Gastroesophageal sphincter (tissue), 4 donors: Measurements from ENCODE around the gene OPN5. TPM values are rescaled to one million over a fixed set of nuclear protein-coding genes. Genes with fewer than 3 reads are reported as not detected.

Source experiments
- ATAC-seq: fragments of 150-250 bp; one replicate; pipeline ENCODE4 v1.9.1; 2016; ENCODE audit warnings: mild to moderate bottlenecking, moderate library complexity
- H3K27ac ChIP-seq, 4 donors: fragments of 200-600 bp; sonication (generic) in 3 of 4; 1 replicate in 3 of 4; 2 replicates in 1 of 4; pipeline ENCODE4 v1.5.1; 2016 to 2019
- H3K27me3 ChIP-seq: fragments of 200-600 bp; sonication (generic); one replicate; pipeline ENCODE4 v1.5.1; 2019
- H3K36me3 ChIP-seq, 2 donors: fragments of 200-600 bp; sonication (generic); one replicate each; pipeline ENCODE4 v1.5.1; 2019; ENCODE audit warnings: control low read depth in 1 of 2
- H3K4me1 ChIP-seq, 3 donors: fragments of 200-600 bp; sonication (generic); 1 replicate in 2 of 3; 2 replicates in 1 of 3; pipeline ENCODE4 v1.5.1; 2016 to 2019; ENCODE audit warnings: control low read depth in 2 of 3
- H3K4me3 ChIP-seq, 2 donors: fragments of 200-600 bp; sonication (generic); one replicate each; pipeline ENCODE4 v1.5.1; 2019; ENCODE audit warnings: mild to moderate bottlenecking in 1 of 2, moderate library complexity in 1 of 2
- H3K9me3 ChIP-seq, 3 donors: fragments of 200-600 bp; sonication (generic); one replicate each; pipeline ENCODE4 v1.5.1; 2017 to 2019; ENCODE audit warnings: control low read depth in 2 of 3
- EP300 ChIP-seq: sonication (generic); formaldehyde crosslinking; IDR thresholded peaks from one replicate; pipeline ENCODE4 v1.6.1; 2017; ENCODE audit warnings: antibody characterized with exemption, mild to moderate bottlenecking
- POLR2A ChIP-seq, 2 donors: fragments of 450-650 bp; IDR thresholded peaks; one replicate each; pipeline ENCODE4 v1.6.1; 2017; ENCODE audit warnings: antibody characterized with exemption in 2 of 2, mild to moderate bottlenecking in 2 of 2, moderate library complexity in 1 of 2
- POLR2AphosphoS5 ChIP-seq: sonication (generic); formaldehyde crosslinking; IDR thresholded peaks from one replicate; pipeline ENCODE4 v1.6.1; 2017; ENCODE audit warnings: antibody characterized with exemption
- WGBS, 2 donors: methylation state at CpG; one replicate each; pipeline ENCODE4 v1.1.5; 2018; ENCODE audit warnings: low coverage in 1 of 2; 5-methylcytosine and 5-hydroxymethylcytosine counted together
- total RNA-seq, 4 donors: library from RNA; depleted of rRNA; stranded (reverse); fragments of >200 nt; gene quantifications; one replicate each; pipeline ENCODE4 v1.1.0, GENCODE V29; 2016
- TF ChIP-seq, protein P1 (sequence below), 4 experiments: fragments of 200-600 bp in 2 of 4; fragments of 450-650 bp in 2 of 4; sonication (generic) in 1 of 4; IDR thresholded peaks; one replicate each; pipeline ENCODE4 v1.5.1; 2017 to 2019; ENCODE audit warnings: antibody characterized with exemption in 4 of 4, mild to moderate bottlenecking in 2 of 4, moderate library complexity in 2 of 4

The OPN5 gene
- total RNA-seq, 4 donors from 2014 or later, result 0.08 TPM; not detected in 3

DNA sequence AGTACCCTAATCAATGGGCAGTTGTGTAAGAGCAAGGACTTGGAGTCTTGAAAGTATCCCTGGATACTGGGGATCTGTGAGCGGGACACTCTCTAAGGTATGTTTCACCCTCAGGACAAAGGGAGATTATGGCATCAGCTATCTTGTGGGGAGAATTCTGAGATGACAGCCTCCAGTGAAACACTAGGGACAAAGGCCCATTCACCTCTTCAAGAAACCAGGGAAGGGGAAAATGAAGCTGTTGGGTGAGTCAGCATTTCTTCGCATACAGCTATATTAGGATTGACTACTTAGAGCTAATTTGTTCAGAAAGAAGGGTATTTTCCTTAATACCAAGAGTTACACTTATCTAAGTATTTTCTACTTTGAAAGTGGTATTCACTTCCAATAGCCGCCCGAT, 35.9 kb downstream of the OPN5 start:
- no peaks in the 10 kb centered on the region for H3K36me3 ChIP-seq
- H3K4me1 ChIP-seq, result no peaks in the 10 kb centered on the region
- H3K9me3 ChIP-seq, result no peaks in the 10 kb centered on the region
- H3K4me3 ChIP-seq, result no peak overlapping the region
- H3K27me3 ChIP-seq, result no peaks in the 10 kb centered on the region
- TF ChIP-seq POLR2A (IDR thresholded peaks at IDR 0.05), result no peak
- no peak for TF ChIP-seq POLR2AphosphoS5
- TF ChIP-seq EP300, result no peak
- TF ChIP-seq, protein P1, sequence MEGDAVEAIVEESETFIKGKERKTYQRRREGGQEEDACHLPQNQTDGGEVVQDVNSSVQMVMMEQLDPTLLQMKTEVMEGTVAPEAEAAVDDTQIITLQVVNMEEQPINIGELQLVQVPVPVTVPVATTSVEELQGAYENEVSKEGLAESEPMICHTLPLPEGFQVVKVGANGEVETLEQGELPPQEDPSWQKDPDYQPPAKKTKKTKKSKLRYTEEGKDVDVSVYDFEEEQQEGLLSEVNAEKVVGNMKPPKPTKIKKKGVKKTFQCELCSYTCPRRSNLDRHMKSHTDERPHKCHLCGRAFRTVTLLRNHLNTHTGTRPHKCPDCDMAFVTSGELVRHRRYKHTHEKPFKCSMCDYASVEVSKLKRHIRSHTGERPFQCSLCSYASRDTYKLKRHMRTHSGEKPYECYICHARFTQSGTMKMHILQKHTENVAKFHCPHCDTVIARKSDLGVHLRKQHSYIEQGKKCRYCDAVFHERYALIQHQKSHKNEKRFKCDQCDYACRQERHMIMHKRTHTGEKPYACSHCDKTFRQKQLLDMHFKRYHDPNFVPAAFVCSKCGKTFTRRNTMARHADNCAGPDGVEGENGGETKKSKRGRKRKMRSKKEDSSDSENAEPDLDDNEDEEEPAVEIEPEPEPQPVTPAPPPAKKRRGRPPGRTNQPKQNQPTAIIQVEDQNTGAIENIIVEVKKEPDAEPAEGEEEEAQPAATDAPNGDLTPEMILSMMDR (IDR thresholded peaks at IDR 0.05), result no peak
- H3K27ac ChIP-seq, result no peak overlapping the region
- no peak for ATAC-seq
- WGBS, 2 donors, result 88 to 100% methylated on average over 2 to 3 of the region's 4 CpGs

DNA sequence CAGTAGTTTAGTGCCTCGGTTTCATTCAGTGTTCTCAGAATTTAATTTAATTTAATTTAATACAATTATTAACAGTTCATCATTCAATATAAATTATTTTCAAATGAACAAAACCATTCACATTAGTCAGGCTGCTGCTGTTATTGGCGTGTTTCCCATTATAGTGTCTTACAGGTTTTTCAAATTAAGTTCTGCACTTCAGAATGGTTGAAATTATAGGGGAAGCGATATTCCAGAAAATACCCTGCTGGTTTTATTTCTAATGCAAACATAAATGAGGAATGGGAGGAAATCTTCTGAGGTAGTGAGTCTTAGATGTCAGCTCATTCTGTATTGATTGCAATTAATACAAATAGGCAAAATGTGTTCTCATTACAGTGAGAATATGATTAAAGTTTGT, 37.6 kb downstream of the OPN5 start:
- H3K36me3 ChIP-seq, result no peaks in the 10 kb centered on the region
- no peaks in the 10 kb centered on the region for H3K27me3 ChIP-seq
- TF ChIP-seq, protein P1 (IDR thresholded peaks at IDR 0.05), result no peak
- no peak for TF ChIP-seq POLR2AphosphoS5
- no peak for TF ChIP-seq POLR2A (IDR thresholded peaks at IDR 0.05)
- TF ChIP-seq EP300, result no peak
- H3K4me3 ChIP-seq, result no peak overlapping the region
- no peak for ATAC-seq
- 82% methylated on average over 3 of the region's 3 CpGs for WGBS, 2 donors
- no peaks in the 10 kb centered on the region for H3K4me1 ChIP-seq
- no peaks in the 10 kb centered on the region for H3K9me3 ChIP-seq
- no peak overlapping the region for H3K27ac ChIP-seq

- H3K27ac ChIP-seq, result no peak overlapping the region
- H3K27me3 ChIP-seq, result no peaks in the 10 kb centered on the region
- TF ChIP-seq POLR2A (IDR thresholded peaks at IDR 0.05) (no peak), EP300 (no peak), POLR2AphosphoS5 (no peak)
- TF ChIP-seq, protein P1 (IDR thresholded peaks at IDR 0.05), result no peak
- no peak for ATAC-seq
- no peaks in the 10 kb centered on the region for H3K9me3 ChIP-seq
- no peaks in the 10 kb centered on the region for H3K36me3 ChIP-seq
- H3K4me3 ChIP-seq, result no peak overlapping the region
- H3K4me1 ChIP-seq, result no peaks in the 10 kb centered on the region
- 72 to 94% methylated on average over 6 of the region's 6 CpGs for WGBS, 2 donors
Measured at GRCh38 chr6:47822856-47823554, 41.2 kb downstream of the OPN5 start.

DNA sequence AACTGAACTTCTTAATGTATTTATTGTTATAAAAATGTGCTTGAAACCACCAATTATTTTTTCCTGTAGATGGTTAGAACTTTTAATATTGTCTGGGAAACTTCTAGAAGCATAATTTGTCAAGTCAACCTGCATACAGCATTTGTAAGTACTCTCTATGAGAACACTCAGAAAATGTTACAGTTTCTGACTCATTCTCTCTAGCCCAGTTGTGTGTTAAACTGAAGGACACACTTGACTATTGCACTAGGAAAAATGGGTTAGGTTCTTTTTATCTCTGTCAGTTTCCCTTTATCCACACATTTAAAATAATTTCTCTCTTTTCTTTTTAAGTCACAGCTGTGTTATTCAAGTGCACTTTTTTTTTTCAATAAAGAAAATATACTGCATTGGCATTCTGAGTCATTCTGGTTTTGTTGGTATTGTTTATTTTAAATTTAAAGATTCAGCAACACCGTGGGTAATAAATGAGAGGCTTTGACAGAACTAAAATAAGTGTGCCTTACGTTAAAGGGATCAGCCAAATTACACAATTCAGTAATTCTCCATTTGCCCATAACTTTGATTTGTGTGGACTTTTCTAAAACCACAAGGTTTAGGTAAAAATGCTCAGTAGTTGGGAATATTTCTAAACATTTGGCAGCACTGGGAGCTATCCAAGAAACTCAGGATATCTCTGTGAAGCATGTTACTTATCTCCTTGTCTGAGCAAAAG, 50.7 kb downstream of the OPN5 start:
- H3K4me3 ChIP-seq, result no peak overlapping the region
- no peaks in the 10 kb centered on the region for H3K9me3 ChIP-seq
- no peak for TF ChIP-seq POLR2A (IDR thresholded peaks at IDR 0.05)
- no peaks in the 10 kb centered on the region for H3K27me3 ChIP-seq
- 20 to 29% methylated on average over 1 to 2 of the region's 2 CpGs for WGBS, 2 donors
- H3K36me3 ChIP-seq, result no peaks in the 10 kb centered on the region
- no peak overlapping the region for H3K27ac ChIP-seq
- no peaks in the 10 kb centered on the region for H3K4me1 ChIP-seq
- no peak for ATAC-seq

GRCh38 chr6:47834196-47834595, 52.4 kb downstream of the OPN5 start:
- no peak for ATAC-seq
- no peak overlapping the region for H3K27ac ChIP-seq
- TF ChIP-seq POLR2A (IDR thresholded peaks at IDR 0.05), result no peak
- TF ChIP-seq EP300, result no peak
- TF ChIP-seq, protein P1 (IDR thresholded peaks at IDR 0.05), result no peak
- TF ChIP-seq POLR2AphosphoS5, result no peak
- H3K9me3 ChIP-seq, result no peaks in the 10 kb centered on the region
- no peaks in the 10 kb centered on the region for H3K36me3 ChIP-seq
- H3K4me1 ChIP-seq, result no peaks in the 10 kb centered on the region
- no peak overlapping the region for H3K4me3 ChIP-seq
- no peaks in the 10 kb centered on the region for H3K27me3 ChIP-seq
